ENCODE results near the gene SNRNP200. TPM values are rescaled to one million over a fixed set of nuclear protein-coding genes. Genes with fewer than 3 reads are reported as not detected.
"Not testable (repeated sequence)": the region's sequence is repeated elsewhere in the genome, so short reads cannot be mapped to it uniquely, and the experiment has no call there.

The SNRNP200 gene
- total RNA-seq, 1 donor from 2014 or later: 97.3 TPM

- Mint-ChIP-seq H3K27ac (ENCODE audit: unreplicated experiment) (peak overlapping the region; percentile 41), H3K4me3 (ENCODE audit: unreplicated experiment) (no peak overlapping the region), H3K9me3 (ENCODE audit: unreplicated experiment) (no peaks in the 10 kb centered on the region), H3K27me3 (ENCODE audit: low read depth, unreplicated experiment) (no peaks in the 10 kb centered on the region), H3K36me3 (ENCODE audit: low read depth, unreplicated experiment) (peaks cover 8% of the 10 kb centered on the region), H3K4me1 (ENCODE audit: low read depth, unreplicated experiment) (peaks cover 28% of the 10 kb centered on the region)
- Histone ChIP-seq H3K79me2 (ENCODE audit: insufficient read depth, low read length) (peaks cover 64% of the 10 kb centered on the region), H3K4me1 (ENCODE audit: insufficient read depth, low read length) (peaks cover 19% of the 10 kb centered on the region), H3K4me3 (ENCODE audit: insufficient read depth, low read depth, low read length) (no peak overlapping the region), H2AFZ (ENCODE audit: low read depth, low read length) (no peak overlapping the region), H4K20me1 (ENCODE audit: insufficient read depth, low read length) (peaks cover 54% of the 10 kb centered on the region), H3K4me2 (ENCODE audit: low read length) (no peak overlapping the region), H3K9ac (ENCODE audit: low read length) (no peak overlapping the region), H3K9me3 (ENCODE audit: insufficient read depth, low read depth, low read length) (no peaks in the 10 kb centered on the region), H3K36me3 (ENCODE audit: insufficient read depth, low read length) (peaks cover 6% of the 10 kb centered on the region), H3K27ac (ENCODE audit: low read depth, low read length) (no peak overlapping the region), H3K27me3 (ENCODE audit: insufficient read depth, low read length) (no peaks in the 10 kb centered on the region)
- FAIRE-seq (no peak), DNase-seq (ENCODE audit: low read depth) (no peak)
- TF ChIP-seq EZH2 (IDR thresholded peaks at IDR 0.05; ENCODE audit: insufficient read depth, low read length) (no peak), CTCF (IDR thresholded peaks at IDR 0.05; ENCODE audit: insufficient read depth, low read depth, low read length) (no peak)
These were observed 47.0 kb downstream of the SNRNP200 start for GRCh38 chr2:96258166-96259022.

GRCh38 chr2:96257744-96258143, 47.6 kb downstream of the SNRNP200 start:
- H3K4me3 ChIP-seq (ENCODE audit: insufficient read depth, low read depth, low read length); H3K27ac ChIP-seq (ENCODE audit: low read depth, low read length); H3K27me3 ChIP-seq (ENCODE audit: insufficient read depth, low read length); FAIRE-seq; H3K36me3 Mint-ChIP-seq (ENCODE audit: low read depth, unreplicated experiment); H2AFZ ChIP-seq (ENCODE audit: low read depth, low read length); DNase-seq (ENCODE audit: low read depth); H3K9me3 ChIP-seq (ENCODE audit: insufficient read depth, low read depth, low read length); H3K27me3 Mint-ChIP-seq (ENCODE audit: low read depth, unreplicated experiment); H3K9ac ChIP-seq (ENCODE audit: low read length); H3K4me2 ChIP-seq (ENCODE audit: low read length); H3K9me3 Mint-ChIP-seq (ENCODE audit: unreplicated experiment): not testable (repeated sequence)
- H4K20me1 ChIP-seq (ENCODE audit: insufficient read depth, low read length): peaks cover 53% of the 10 kb centered on the region
- H3K36me3 ChIP-seq (ENCODE audit: insufficient read depth, low read length): peaks cover 13% of the 10 kb centered on the region
- H3K79me2 ChIP-seq (ENCODE audit: insufficient read depth, low read length): peaks cover 59% of the 10 kb centered on the region
- Mint-ChIP-seq H3K4me1 (ENCODE audit: low read depth, unreplicated experiment) (peaks cover 27% of the 10 kb centered on the region), H3K4me3 (ENCODE audit: unreplicated experiment) (peak overlapping the region; percentile 29), H3K27ac (ENCODE audit: unreplicated experiment) (peak overlapping the region; percentile 41)
- peaks cover 19% of the 10 kb centered on the region for H3K4me1 ChIP-seq (ENCODE audit: insufficient read depth, low read length)

GRCh38 chr2:96256611-96257113, 48.7 kb downstream of the SNRNP200 start:
- H3K27me3 ChIP-seq (ENCODE audit: insufficient read depth, low read length): no peaks in the 10 kb centered on the region
- no peaks in the 10 kb centered on the region for H3K9me3 ChIP-seq (ENCODE audit: insufficient read depth, low read depth, low read length)
- peaks cover 58% of the 10 kb centered on the region for H4K20me1 ChIP-seq (ENCODE audit: insufficient read depth, low read length)
- no peak overlapping the region for H3K4me3 ChIP-seq (ENCODE audit: insufficient read depth, low read depth, low read length)
- no peak for FAIRE-seq
- H3K27me3 Mint-ChIP-seq (ENCODE audit: low read depth, unreplicated experiment): no peaks in the 10 kb centered on the region
- peaks cover 31% of the 10 kb centered on the region for H3K4me1 Mint-ChIP-seq (ENCODE audit: low read depth, unreplicated experiment)
- H3K9me3 Mint-ChIP-seq (ENCODE audit: unreplicated experiment): no peaks in the 10 kb centered on the region
- no peak overlapping the region for H3K9ac ChIP-seq (ENCODE audit: low read length)
- H3K36me3 Mint-ChIP-seq (ENCODE audit: low read depth, unreplicated experiment): peaks cover 11% of the 10 kb centered on the region
- H3K4me2 ChIP-seq (ENCODE audit: low read length): no peak overlapping the region
- H3K27ac ChIP-seq (ENCODE audit: low read depth, low read length): no peak overlapping the region
- DNase-seq (ENCODE audit: low read depth): no peak
- TF ChIP-seq EZH2 (IDR thresholded peaks at IDR 0.05; ENCODE audit: insufficient read depth, low read length) (no peak), CTCF (IDR thresholded peaks at IDR 0.05; ENCODE audit: insufficient read depth, low read depth, low read length) (no peak)
- no peak overlapping the region for H2AFZ ChIP-seq (ENCODE audit: low read depth, low read length)
- H3K4me3 Mint-ChIP-seq (ENCODE audit: unreplicated experiment): no peak overlapping the region
- H3K27ac Mint-ChIP-seq (ENCODE audit: unreplicated experiment): peak overlapping the region; percentile 38
- peaks cover 13% of the 10 kb centered on the region for H3K36me3 ChIP-seq (ENCODE audit: insufficient read depth, low read length)
- peaks cover 26% of the 10 kb centered on the region for H3K4me1 ChIP-seq (ENCODE audit: insufficient read depth, low read length)
- peaks cover 48% of the 10 kb centered on the region for H3K79me2 ChIP-seq (ENCODE audit: insufficient read depth, low read length)

Measured in astrocyte (in vitro differentiated cells and primary cell).